Vagina (tissue), 2 donors: ENCODE data around the gene CACNA2D1.

Experiments used
- POLR2A ChIP-seq, 2 donors: fragments of 450-650 bp; IDR thresholded peaks; one replicate each; pipeline ENCODE4 v1.6.1; 2017; ENCODE audit warnings: antibody characterized with exemption in 2 of 2, mild to moderate bottlenecking in 2 of 2, moderate library complexity in 2 of 2
- POLR2AphosphoS5 ChIP-seq, 2 donors: sonication (generic); formaldehyde crosslinking; IDR thresholded peaks; one replicate each; pipeline ENCODE4 v1.9.0; 2017; ENCODE audit warnings: antibody characterized with exemption in 2 of 2, mild to moderate bottlenecking in 2 of 2, low read depth in 1 of 2; ENCODE audit not compliant: insufficient read depth in 1 of 2
- TF ChIP-seq, protein P1 (sequence below), 3 experiments: fragments of 450-650 bp in 2 of 3; fragments of 200-600 bp in 1 of 3; sonication (generic) in 1 of 3; IDR thresholded peaks; one replicate each; pipeline ENCODE4 v1.5.1; 2017 to 2019; ENCODE audit warnings: antibody characterized with exemption in 3 of 3, mild to moderate bottlenecking in 2 of 3, moderate library complexity in 2 of 3

DNA sequence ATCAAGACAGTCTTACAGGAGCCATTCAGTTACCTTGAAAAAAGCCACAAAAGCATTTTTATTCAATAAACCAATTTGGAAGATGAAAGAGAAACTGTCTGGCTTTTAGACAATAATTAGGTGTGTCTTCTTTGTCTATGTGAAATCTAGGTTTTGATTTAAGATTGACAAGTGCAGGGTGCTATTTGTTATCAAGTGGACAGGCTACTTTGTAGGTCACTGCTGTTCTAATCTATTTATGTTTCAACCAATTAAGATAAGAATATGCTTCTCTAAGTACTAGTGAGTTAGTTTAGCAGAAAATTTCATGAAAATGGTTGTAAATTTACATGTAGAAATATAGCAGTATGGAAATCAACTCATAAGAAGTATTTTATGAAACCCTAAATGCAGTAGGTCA, 177.5 kb downstream of the CACNA2D1 start:
- TF ChIP-seq, protein P1, sequence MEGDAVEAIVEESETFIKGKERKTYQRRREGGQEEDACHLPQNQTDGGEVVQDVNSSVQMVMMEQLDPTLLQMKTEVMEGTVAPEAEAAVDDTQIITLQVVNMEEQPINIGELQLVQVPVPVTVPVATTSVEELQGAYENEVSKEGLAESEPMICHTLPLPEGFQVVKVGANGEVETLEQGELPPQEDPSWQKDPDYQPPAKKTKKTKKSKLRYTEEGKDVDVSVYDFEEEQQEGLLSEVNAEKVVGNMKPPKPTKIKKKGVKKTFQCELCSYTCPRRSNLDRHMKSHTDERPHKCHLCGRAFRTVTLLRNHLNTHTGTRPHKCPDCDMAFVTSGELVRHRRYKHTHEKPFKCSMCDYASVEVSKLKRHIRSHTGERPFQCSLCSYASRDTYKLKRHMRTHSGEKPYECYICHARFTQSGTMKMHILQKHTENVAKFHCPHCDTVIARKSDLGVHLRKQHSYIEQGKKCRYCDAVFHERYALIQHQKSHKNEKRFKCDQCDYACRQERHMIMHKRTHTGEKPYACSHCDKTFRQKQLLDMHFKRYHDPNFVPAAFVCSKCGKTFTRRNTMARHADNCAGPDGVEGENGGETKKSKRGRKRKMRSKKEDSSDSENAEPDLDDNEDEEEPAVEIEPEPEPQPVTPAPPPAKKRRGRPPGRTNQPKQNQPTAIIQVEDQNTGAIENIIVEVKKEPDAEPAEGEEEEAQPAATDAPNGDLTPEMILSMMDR (IDR thresholded peaks at IDR 0.05), result no peak
- no peak for TF ChIP-seq POLR2A (IDR thresholded peaks at IDR 0.05)
- TF ChIP-seq POLR2AphosphoS5 (IDR thresholded peaks at IDR 0.05; ENCODE audit: insufficient read depth in 1 of 2, low read depth in 1 of 2), result no peak
